Activated T-cell treated with anti-CD3 and anti-CD28 coated beads for 4 hours (primary cell): ENCODE measurements around the gene LENG9.
"Not testable (repeated sequence)": the region's sequence is repeated elsewhere in the genome, so short reads cannot be mapped to it uniquely, and the experiment has no call there.

Experiments
- DNase-seq: peaks from one replicate; pipeline ENCODE4 v3.0.0-alpha.2; 2020

The LENG9 gene

DNA sequence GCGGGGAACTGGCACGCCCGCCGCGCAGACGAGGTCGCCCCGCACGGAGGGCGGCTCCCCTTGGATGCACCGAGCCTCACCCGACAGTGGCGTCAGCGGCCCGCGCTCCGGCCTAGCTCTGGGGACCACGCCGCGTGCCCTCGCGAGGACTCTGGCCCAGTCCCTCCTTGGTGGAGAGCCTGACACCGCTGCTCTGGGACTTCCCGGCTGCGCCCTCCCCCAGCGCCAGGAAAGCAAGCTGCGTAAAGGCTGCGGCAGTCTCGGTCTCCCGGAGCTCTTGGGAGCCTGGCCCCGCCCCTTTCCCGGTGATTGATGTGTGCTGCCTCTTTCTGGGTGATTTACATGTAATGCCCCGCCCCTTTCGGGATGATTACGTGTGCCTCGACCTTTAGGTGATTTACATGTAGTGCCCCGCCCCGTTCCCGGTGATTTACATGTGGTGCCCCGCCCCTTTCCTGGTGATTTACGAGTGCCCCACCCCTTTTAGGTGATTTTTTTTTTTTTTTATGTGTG is at the start of gene LENG9:
Gene LENG9 (minus strand): TSS at position 248 of the 513 bp plus-strand sequence. CDS start 252 bp downstream, outside the sequence.
- peak; percentile 91 for DNase-seq

- DNase-seq = not testable (repeated sequence)
These were observed 45.8 kb upstream of the LENG9 start for GRCh38 chr19:54509200-54509940.

GRCh38 chr19:54508487-54508886 is 44.9 kb upstream of the LENG9 start:
- DNase-seq = not testable (repeated sequence)

- no peak for DNase-seq
These were observed 44.2 kb upstream of the LENG9 start for GRCh38 chr19:54507824-54508223.

DNA sequence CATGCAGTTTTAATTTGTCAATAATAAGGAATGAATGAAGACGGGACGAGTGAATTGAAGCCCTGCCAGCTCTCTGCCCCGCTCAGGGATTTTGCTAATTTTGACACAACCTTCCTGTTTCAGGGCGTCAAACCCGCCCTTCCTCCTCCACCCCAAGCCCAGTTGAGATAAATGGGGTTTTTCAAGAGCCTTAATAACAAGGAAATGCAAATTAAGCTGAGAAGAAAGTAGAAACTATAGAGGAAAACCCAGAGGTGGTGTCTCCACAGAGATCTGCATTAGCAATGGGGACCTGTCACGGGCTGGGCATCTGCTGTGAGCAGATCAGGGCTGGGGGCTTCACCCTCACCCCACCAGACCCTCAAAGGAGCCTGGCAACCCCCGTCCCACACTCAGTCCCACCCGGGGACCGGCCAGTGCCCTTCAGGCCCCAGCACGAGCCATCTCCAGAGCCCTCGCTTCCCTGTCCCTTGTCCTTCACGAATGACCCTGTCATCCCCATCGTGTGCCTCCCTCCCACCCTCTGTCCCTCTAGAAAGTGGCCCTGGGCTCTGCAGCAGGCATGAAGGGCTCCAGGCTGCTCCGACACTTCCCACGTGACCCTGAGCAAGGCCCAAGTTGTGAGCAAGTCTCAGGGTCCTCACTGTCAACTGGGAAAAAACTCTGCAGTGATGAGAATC is 43.6 kb upstream of the LENG9 start:
- not testable (repeated sequence) for DNase-seq

DNA sequence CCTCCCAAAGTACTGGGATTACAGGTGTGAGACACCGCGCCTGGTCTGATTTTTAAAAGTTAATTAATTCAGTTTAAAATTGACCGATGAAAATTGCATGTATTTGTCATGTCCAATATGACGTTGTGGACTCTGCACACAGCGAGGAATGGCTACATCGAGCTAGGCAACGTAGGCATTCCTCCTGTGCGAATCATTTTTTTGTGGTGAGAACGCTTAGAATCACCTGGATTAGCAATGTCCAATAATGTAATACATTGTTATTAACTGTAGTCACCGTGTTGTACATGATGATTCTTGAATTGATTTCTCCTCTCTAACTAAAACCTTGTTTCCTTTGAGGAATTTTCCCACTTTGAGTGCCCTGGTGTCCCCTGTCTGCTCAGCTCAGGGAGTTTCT is 42.5 kb upstream of the LENG9 start:
- no peak for DNase-seq

- not testable (repeated sequence) for DNase-seq
These were observed 42.0 kb upstream of the LENG9 start for GRCh38 chr19:54505542-54505941.

DNA sequence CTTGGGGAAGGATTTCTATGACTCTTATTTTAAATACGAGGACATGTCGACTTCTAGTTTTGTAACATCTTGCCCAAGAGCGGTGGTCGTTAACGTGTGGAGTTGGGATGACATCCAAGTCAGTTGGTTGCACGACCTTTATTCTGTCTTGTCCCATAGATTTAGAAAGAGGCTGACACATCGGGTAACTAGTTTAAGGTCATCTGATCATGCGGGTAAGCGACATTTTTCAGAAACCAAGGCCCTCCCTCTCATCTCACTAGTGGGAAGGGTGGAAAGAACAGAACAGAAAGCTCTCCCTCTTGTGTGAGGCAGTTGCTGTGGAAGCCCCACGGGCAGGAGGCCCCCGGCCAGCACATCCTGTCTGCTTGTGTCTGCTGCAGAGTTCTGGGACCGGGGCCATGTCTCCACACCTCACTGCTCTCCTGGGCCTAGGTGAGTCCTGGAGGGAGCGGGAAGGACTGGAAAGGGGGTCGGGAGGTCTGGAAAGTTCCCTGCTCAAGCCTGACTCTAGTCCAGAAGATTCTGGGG is 39.0 kb upstream of the LENG9 start, which contains the start of gene LAIR2:
Gene LAIR2 (plus strand): TSS at position 314 of the 531 bp plus-strand sequence. CDS start 88 bp downstream, at position 402.
- DNase-seq = no peak

- not testable (repeated sequence) for DNase-seq
These were observed 34.8 kb upstream of the LENG9 start for GRCh38 chr19:54498451-54498772.

DNA sequence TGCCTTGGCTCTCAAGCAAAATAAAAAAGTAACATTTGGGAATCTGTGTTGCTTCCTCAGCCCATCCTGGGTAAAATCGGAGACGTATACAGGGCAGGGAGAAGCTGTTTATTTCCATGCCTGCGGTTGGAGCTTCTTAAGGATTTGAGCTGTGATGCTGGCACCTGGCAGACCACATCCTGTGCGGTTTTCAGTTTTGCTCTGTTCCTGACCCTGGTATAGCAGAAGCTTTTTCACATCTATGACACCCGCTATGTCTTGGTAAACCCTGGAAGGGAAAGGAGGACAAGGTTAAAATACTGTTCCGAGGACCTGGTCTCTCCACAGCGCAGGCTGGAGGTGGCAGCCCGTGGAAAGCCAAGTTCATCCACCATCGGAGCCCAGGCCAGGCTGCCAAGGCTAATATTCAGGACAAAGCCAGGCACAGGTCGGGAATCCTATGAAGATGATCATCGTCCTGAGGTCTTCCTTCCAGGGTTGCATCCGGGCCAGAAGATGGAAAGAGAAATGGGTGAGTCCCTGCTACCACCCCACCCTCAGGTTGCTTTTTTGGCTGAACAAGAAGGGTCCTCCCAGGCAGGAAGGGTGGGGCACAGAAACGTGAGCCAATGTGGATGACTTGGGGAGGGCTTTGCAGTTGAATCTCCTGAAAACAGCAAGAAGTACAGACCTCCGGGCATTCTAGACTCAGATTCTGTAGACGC is 34.3 kb upstream of the LENG9 start:
- not testable (repeated sequence) for DNase-seq

DNA sequence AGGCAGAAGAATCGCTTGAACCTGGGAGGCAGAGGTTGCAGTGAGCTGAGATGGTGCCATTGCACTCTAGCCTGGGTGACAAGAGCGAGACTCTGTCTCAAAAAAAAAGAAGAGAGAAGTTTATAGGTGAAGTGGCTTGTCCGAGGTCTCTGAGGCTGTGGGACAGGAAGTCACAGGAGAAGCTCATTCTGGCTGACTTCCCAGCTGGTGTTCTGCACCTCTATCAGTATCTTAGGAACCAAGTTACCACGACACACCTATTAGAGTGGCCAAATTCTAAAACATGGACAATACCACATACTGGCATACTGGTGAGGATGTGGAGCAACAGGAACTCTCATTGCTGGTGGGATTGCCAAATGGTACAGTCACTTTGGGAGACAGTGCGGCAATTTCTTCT is 31.7 kb upstream of the LENG9 start:
- DNase-seq = not testable (repeated sequence)

DNA sequence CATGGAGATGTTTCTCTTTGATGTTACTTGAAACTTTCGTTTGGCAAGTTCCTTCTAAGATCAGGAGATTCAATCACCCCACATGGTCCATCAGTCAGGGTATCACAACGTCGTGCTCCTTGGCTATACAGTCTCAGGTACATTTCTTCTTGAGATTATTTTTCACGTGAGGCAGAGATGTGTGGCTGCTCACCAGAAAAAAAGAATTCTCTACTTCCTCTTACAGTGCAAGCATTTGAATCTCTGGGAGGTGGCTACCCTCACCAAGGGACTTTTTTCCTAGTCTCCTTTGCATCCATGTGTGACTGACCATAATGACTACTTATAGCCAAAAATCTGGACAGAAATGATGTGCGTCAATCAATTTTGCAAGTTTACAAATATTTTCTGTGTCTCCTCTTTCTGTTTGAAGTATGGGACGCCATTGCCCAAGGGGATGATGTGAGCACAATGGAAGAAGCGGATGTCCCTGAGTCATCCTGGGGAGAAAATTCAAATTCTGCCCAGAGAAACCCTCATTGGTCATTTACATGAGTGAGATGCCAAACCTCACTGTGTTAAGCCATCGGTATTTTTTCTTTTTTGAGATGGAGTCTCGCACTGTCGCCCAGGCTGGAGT is 30.5 kb upstream of the LENG9 start:
- no peak for DNase-seq

- DNase-seq = not testable (repeated sequence)
These were observed 29.5 kb upstream of the LENG9 start for GRCh38 chr19:54493056-54493455.

GRCh38 chr19:54492568-54492967 is 29.0 kb upstream of the LENG9 start:
- DNase-seq = no peak

GRCh38 chr19:54489766-54490165 is 26.2 kb upstream of the LENG9 start:
- DNase-seq = no peak

- DNase-seq = no peak
These were observed 25.8 kb upstream of the LENG9 start for GRCh38 chr19:54489341-54489740.

GRCh38 chr19:54485851-54486250 is 22.3 kb upstream of the LENG9 start:
- no peak for DNase-seq

- DNase-seq = no peak
These were observed 20.9 kb upstream of the LENG9 start for GRCh38 chr19:54484451-54484850.

DNA sequence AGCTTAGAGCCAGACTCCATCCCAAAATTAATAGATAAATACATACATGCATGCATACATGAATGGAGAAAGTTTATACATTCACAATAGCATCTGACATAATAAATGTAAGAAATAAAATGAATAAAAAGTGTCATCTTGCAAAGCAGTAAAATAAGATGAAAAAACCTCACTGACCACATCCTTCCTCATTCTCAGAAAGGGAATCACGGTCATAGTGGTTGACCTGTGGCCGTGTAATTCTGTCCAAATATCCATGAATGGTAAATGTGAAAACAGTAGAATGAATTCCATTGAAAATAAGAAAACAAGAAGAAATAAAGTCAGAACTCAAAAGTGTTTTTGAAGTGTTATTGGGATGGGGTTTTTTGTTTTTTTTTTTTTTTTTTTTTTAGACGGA is 19.3 kb upstream of the LENG9 start:
- no peak for DNase-seq

DNA sequence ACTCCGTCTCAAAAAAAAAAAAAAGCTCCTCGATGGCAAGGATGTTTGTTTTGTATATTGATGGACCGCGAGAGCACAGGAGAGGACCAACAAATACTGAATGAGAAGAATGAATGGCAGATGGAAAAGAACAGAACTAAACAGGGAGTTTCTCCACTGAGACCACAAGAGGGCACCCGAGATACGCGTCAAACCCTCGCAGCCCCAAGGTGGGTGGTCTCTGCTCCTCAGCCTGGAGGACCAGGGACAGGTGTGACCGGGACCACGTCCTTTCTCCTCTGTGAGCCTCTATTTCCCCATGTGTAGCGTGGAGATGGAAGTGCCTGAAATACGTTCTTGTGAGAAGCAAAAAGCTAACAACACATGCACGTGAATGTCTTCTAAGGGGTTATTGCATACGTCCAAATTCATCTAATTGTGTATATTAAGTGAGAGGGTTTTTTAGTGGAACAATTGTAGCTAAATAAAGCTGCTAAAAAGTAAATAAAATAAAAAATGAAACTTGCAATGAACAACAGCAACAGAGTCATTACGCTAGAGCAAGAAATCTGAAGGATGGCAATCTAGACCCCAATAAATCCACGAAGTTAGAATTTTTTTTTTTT is 17.9 kb upstream of the LENG9 start:
- peak; percentile 33 for DNase-seq

DNA sequence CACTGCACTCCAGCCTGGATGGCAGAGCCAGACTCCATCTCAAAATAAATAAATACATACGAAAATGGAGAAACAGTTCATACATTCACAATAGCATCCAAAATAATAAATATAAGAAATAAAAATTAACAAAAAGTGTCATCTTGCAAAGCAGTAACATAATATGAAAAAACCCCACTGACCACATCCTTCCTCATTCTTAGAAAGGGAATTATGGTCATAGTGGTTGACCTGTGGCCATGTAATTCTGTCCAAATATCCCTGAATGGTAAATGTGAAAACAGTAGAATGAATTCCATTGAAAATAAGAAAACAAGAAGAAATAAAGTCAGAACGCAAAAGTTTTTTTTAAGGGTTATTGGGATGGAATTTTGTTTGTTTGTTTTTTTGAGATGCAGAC is 16.5 kb upstream of the LENG9 start:
- no peak for DNase-seq

DNA sequence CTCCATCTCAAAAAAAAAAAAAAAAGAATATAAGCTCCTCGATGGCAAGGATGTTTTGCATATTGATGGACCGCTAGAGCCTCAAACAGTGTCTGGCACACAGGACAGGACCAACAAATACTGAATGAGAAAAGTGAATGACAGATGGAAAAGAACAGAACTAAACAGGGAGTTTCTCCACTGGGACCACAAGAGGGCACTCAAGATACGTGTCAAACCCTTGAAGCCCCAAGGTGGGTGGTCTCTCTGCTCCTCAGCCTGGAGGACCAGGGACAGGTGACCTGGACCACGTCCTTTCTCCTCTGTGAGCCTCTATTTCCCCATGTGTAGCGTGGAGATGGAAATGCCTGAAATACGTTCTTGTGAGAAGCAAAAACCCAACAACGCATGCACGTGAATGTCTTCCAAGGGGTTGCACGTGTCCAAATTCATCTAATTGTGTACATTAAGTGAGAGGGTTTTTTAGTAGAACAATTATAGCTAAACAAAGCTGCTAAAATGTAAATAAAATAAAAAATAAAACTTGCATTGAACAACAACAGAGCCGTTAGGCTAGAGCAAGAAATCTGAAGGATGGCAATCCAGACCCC is 15.2 kb upstream of the LENG9 start:
- no peak for DNase-seq
